GM10266 (cell line): ENCODE data around the gene RAB7B.

Experiments used
- DNase-seq: peaks from one replicate; pipeline ENCODE4 v3.0.0; 2012; ENCODE audit errors: extremely low spot score
- CTCF ChIP-seq: IDR thresholded peaks from 2 replicates; pipeline ENCODE4 v1.5.1; 2012; ENCODE audit warnings: mild to moderate bottlenecking, low read depth; ENCODE audit not compliant: control insufficient read depth, insufficient read depth; ENCODE audit errors: missing control alignments

RAB7B gene

GRCh38 chr1:205927676-205928075 lies 75.5 kb downstream of the RAB7B start:
- no peak for TF ChIP-seq CTCF
- DNase-seq, result no peak

- no peak for DNase-seq
- no peak for TF ChIP-seq CTCF
These were observed 75.9 kb downstream of the RAB7B start for GRCh38 chr1:205927247-205927646.
